HG03558 (cell line): ENCODE results near the gene EYS.
"Not testable (repeated sequence)": the region's sequence is repeated elsewhere in the genome, so short reads cannot be mapped to it uniquely, and the experiment has no call there.

Source experiments
- ATAC-seq: cut with Tn5 transposase; IDR thresholded peaks from one replicate; pipeline ENCODE4 v1.9.1; 2021; ENCODE audit warnings: moderate number of reproducible peaks; ENCODE audit not compliant: unreplicated experiment; ENCODE audit errors: extremely low read depth

The EYS gene

DNA sequence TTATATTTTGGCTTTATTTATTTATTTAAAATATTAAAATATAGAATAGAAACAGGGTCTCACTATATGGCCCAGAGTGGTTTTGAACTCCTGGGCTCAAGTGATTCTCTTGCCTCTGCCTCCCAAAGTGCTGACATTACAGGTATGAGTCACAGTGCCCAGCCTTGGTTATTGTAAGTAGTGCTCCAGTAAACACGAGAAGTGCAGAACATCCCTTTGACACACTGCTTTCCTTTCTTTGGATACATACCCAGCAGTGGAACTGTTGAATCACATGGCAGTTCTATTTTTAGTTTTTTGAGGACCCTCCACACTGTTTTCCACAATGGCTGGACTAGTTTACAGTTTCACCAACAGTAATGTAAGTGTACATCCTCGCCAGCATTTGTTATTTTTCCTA, 1867.5 kb downstream of the EYS start:
- no peak for ATAC-seq

DNA sequence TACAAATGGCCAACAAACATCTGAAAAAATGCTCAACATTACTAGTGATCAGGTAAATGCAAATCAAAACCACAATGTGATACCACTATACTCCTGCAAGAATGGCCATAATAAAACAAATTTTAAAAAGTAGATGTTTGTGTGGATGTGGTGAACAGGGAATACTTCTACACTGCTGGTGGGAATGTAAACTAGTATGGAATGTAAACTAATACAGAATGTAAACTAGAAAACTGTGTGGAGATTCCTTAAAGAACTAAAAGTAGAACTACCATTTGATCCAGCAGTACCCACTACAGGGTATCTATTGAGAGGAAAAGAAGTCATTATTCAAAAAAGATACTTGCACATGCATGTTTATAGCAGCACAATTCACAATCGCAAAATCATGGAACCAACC, 1878.3 kb downstream of the EYS start:
- ATAC-seq, result not testable (repeated sequence)

DNA sequence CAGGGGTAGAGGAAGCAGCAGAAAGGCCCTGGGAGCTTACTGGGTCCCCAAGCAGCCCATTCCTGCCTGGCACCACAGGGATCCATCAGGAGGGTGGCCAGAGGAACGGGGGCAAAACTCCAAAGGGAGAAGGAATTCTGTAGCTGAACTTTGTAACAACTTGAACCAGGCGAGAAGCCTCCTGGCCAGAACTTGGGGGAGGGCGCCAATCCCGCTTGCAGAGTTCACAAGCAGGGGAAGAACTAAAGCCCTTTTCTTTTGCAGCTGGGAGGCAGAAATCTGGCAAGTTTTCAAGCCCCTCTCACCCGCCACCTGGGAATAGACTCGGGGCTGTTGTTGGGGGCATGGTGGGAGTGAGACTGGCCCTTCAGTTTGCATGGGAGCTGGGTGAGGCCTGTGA, 1882.3 kb downstream of the EYS start:
- no peak for ATAC-seq

DNA sequence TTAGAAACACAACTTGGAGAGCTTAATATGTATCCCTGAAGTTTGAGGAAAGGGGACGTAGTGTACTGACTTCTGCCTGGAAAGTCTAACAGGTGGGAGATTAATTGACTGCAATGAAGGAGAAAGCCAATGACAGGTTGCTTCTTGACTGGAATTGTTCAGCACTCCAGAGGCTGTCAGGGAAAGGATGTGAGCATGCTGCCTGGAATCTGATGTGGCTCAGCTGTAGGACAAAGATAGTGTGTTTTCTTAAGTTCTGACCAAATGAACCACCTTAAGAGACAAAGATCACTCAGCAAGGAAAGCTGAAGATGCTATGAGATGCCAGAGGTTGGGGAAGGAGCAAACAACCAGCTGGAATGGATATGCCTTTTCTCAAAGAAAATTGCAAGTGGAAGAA, 1885.6 kb downstream of the EYS start:
- no peak for ATAC-seq

DNA sequence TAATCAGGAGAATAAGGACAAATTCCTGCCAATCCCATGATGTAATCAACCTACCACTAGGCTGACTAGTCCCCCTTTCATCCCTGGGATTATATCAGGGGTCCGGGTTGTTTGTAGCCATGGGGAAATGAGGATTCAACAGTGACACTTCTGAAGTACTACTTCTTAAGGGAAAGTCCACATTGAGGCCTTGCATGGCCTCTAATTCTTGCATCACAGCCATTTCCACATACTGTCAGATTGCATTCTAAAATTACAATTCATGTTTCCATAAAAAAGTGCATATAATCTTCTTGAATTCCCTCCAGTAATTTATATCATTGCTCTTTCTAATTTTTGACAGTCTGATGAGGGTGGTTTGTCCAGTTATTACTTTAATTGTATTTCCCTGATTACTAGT, 1887.2 kb downstream of the EYS start:
- ATAC-seq, result no peak

DNA sequence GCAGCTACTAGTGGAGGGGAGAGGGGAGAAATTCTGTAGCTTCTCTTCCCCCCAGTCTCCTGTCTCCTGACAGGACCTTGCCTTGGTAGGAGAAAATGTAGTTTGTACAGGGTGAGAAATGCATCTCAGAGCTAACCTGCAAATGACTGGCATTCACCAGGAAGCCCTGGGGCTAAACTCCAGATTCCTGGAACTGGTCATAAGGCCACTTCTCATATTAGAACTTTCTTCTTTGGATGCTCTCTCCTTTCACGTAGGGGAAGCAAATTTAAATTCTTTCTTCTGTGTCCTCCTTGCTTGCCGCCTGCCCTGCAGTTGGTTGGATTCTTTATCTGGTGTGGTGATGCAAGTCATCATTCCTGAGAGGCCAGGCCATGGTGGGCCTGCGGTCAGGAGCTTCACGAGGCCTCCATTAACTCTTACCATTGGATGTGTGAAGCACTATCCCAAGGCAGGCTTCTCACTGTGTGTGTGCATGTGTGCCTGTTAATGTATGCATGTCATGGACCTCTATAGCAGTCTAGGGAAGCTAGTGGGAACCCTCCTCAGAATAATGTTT, 1889.5 kb downstream of the EYS start:
- no peak for ATAC-seq

DNA sequence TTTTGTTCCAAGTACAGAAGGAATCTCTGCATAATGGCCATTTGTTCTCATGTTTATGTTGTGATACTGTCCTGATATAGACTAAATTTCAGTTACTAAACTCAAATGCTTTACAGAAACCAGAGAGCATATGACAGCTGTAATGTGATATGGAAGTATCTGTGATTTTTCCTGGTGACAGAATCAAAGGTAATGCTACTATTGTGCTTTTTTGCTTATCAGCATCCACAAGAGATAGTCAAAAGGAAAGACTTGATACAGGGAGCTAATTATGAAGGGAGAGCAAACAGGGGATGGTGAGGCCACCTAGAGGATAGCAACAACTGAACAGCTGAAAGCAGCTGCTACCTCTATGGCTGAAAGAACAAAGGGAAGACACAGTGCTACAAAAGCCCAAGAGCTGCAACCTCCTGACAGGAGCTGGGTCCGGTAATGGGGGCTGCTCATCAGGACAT, 1890.0 kb downstream of the EYS start:
- ATAC-seq, result no peak

DNA sequence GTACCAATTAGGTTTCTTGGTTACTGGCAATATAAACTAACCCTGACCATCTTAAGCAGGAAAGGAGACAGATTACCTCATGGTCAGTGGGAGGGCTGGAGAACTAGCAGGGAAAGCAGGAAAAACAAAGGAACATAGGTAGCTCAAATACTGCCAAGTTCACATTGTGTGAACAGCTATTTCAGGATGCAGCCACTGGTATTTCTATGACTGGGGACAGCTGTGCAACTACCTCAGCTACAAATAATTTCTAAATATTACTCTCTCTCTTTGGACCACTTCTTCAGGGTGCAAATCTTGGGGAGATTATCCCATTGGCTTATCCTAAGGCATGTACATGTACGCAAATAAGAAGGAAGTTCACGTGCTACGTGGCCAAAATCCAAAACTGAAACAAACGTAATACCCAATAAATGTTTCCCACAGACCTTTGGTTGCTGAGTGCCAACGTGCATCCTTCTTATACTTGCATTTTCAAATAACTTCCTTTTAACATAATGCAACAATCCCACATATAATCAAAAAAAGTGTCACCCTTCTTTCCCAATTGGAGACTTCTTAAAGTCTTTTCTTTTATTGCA, 1890.5 kb downstream of the EYS start:
- ATAC-seq, result no peak

DNA sequence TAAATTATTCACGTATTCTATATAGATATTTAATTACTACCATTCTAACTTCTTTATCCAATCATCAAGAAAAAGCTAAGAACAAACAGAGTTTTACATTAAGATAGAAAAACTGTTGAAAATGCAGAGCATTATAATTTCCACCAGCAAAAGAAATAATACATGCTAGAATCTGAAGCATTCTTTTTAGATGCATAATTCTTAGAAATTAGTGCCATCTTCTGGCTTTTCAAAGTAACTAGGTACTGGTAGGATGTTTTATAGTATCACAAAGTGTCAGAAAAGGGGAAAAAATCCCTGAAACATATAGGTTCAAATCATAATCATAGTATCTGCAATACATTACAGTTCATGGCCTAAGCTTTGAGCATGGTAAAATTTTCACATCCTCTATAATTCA, 1892.6 kb downstream of the EYS start:
- no peak for ATAC-seq

DNA sequence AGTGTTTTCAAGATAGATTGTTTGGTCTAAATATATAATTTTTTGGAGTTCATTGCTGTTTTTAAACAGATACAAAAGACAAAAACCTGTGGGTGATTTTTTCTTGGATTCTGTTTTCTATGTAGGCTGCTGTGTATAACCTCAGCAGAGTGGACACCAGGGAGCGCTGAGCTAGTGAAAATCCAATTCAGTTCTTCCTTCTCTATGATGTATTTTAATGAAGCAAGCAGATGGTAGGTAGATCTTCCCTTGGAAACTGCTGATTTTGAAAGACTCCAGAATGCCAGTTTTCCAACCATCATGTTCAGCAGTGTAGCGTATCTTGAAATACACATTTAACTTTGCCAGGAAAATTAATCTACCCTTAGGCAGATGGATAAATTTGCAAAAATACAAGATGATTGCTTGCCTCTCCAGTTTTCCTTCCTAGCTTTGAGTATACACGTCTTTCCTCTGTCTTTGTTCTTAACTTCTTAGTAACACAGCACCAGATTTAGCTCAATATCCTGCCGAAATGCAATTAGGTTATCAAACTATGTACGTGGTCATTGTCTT, 1893.4 kb downstream of the EYS start:
- no peak for ATAC-seq

DNA sequence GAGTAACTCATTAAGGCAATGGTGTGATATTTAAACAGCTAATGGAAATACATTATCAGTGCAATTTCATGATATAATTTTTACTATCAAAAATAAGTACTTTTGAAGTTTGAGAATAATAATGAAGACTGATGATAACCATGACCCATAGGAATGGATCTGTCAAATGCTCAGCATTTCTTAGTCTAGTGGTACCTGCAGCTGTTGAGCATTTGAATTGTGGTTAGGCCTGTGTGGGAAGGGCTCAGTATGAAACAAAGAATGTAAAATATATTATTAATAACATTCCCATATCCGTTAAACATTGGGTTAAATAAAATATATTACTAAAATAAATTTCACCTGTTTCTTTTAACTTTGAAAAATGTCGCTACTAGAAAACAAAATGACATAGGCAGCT, 1898.5 kb downstream of the EYS start:
- ATAC-seq, result no peak

DNA sequence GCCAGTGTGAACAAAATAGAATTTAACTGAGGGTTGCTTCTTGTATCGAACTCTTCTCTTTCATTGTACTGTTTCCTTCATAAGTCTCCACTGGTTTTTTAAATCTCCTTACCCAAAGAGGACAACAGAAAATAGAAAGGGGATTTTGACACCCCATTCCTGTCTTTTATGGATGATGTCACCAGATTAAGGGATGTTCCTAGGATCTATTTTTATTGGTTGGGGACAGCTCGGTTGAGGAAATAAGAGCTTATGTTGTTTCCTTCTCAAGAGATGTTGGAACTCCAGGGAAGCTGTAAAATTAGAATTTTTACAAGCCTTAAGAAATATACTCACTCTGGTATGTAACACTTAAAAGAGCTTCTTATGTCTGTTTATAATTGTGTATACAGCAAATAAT, 1900.0 kb downstream of the EYS start:
- ATAC-seq, result no peak

DNA sequence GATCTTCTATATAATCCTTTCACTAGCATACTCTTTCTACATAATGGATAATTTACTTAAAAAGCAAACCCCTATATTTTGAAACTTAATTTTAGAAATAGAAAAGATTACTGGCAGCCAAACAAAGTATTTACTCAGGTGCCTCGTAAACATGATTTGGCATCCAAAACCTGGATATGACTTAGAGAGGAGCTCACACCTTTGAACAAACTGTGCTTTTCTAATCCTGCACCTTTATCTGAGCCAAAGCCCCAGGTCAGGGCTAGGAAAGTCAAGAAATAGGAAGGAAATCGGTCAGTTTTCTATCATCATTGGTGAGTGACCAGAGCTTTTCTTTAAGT, 1900.5 kb downstream of the EYS start:
- no peak for ATAC-seq

DNA sequence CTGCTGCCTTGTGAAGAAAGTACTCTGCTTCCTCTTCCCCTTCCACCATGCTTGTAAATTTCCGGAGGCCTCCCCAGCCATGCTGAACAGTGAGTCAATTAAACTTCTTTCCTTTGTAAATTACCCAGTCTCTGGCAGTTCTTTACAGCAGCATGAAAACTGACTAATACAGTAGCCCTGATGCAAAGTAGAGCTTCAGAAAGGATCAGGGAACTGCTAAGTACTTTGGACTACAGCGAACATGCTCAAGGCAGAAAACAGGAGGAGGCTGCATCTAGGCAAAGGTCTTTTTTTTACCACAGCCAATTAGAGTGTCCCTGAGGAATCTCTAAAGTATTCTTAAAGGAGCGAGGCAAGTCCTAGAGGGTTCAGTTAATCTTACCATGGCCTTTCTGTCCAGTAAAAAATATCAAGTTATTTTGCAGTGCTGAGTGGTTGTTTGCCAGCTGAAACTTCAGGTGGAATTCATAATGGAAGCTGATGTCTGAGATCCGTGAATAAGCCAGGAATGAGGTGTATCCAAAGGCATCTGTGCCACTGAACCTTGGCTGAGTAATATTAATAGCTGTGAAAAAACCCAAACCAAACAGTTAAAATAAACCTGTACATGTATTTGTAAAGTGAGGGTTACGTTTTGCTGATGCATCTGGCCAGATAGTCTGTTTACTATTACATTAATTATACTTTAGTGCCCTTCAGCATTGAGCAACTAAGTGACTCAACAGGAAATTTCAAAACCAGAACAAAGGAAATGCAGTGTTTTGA, 1901.0 kb downstream of the EYS start:
- no peak for ATAC-seq

DNA sequence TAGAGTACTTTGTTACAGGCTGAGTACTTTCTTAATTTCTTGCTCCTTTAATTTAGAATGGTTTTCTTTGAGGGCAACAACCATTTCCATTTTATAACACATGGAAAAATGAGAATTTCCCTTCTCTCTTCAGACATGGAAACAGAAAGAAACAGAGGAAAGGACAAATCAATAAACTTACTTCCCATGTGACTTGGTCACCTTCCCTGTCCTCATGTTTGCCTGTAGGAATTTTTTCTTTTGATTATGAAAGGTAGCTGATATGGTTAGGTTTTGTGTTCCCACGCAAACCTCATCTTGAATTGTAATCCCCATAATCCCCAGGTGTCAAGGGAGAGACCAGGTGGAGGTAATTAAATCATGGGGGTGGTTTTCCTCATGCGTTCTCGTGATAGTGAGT, 1901.7 kb downstream of the EYS start:
- no peak for ATAC-seq

DNA sequence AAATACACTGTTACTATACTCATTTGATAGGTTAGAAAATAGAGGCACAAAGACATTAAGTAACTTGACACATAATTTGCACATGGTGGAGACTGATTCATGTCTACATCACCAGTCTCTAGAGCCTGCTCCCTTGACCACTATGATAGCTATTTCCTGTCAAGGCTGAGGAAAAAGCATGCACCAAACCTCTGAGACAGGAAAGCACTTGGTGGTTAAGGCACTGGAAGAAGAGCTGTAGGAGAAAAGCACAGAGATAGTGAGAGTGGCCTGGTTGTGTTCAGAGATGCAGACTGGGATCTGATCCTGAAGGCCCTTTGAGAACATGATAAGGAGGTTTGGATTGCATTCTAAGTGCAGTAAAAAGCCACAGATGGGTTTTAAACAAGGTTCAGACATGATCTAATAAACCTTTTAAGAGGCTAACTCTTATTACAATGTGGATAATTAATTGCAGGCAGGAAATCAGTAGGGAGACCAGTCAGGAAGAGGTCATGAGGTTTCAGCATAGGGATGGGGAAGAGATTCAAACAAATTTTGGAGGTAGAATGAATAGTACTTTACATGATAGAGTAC, 1902.6 kb downstream of the EYS start:
- no peak for ATAC-seq

DNA sequence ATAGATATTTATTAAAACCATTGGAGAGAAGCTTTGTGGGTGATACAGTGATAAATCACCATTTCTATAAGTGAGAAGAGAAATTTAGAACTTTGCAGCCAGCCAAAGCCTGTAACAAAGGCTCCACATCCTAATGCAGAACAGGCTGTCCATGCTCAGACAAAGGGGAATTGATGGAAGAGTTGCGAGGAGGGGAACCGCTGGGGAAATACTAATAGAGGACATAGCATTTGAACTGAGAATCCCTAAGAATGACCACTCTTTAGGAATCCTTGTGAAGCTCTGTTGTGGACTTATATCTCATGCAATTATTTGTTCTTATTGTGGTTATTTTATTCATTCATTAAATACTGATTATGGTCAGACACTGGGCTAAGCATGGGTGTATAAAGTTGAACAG, 1903.7 kb downstream of the EYS start:
- ATAC-seq, result no peak

DNA sequence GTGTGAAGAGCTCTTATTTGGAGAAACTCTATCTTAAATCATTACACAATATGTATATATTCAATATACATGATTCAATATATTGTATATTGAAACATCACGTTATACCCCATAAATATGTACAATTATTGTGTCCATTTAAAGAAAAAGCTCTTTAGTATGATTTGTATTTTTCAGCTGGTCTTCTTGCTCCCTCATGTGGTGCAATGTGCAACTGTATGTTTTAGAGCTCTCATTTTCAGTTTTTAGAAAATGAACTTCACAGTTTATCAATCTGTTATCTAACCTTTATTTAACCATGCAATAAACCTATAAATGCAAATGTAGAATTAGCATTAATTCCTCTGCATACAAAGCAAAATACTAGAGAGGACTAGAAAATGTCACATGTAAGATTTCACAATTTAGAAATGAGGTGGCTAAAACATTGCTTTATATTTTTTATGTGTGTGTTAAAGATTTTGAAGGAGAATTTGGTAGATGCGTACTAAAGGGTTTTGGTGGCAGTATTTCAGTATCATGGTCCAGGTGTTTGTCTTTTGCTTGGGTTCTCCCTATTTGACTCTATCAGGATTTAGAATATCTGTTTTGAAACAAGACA, 1904.3 kb downstream of the EYS start:
- no peak for ATAC-seq

DNA sequence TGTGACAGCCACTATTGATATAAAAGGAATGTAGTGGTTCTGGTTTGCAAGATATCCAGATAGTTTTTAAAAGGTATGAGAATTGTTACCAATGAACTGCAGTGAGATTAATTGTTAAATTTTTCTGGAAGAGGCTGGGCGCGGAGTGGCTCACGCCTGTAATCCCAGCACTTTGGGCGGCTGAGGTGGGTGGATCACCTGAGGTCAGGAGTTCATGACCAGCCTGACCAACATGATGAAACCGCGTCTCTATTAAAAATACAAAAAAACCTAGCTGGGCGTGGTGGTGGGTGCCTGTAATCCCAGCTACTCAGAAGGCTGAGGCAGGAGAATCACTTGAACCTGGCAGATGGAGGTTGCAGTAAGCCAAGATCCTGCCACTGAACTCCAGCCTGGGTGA, 1906.6 kb downstream of the EYS start:
- not testable (repeated sequence) for ATAC-seq

DNA sequence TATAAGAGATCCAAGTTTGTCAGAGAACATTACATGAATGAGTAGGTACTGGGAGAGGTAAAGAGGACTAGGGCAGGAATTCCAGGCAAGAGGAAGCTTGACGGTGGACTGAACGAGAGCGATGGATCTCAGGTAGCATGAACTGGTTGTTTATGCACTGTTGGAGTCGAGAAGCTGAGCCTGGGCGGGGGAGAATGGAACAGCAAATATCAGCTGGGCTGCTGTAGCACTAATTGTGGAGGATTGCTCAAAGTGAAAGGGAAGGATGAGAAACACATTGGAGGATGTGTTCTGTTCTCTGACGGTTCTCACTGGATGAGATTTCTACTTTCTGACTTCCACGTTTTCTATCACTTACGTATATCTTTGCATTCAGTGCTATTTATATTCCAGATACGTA, 1907.2 kb downstream of the EYS start:
- no peak for ATAC-seq

DNA sequence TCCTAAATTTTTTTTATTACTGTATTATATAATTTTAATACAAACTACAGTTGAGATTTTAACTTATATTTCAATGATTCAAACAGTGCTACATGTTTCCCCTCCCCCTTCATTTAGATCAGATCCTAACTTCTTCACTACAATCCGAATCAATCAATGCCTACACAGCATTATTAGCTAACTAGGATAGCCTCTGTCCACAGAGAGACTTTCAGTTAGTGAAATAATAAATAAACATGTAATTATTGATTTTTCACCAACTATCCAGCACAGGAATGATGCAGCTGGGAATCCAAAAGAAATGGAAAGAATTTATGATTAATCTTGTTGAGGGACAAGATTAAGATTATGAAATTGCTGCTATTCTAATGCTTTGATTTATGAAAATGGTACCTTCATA, 1907.7 kb downstream of the EYS start:
- ATAC-seq, result no peak
